ENCODE data around the gene ROCK2. TPM values are rescaled to one million over a fixed set of nuclear protein-coding genes. Genes with fewer than 3 reads are reported as not detected.

Gene ROCK2
- total RNA-seq, 2 donors from 2014 or later: 29.6 to 32.2 TPM

- no peaks in the 10 kb centered on the region for H3K36me3 ChIP-seq
- no peak for TF ChIP-seq POLR2AphosphoS5 (IDR thresholded peaks at IDR 0.05)
- TF ChIP-seq, protein P1, sequence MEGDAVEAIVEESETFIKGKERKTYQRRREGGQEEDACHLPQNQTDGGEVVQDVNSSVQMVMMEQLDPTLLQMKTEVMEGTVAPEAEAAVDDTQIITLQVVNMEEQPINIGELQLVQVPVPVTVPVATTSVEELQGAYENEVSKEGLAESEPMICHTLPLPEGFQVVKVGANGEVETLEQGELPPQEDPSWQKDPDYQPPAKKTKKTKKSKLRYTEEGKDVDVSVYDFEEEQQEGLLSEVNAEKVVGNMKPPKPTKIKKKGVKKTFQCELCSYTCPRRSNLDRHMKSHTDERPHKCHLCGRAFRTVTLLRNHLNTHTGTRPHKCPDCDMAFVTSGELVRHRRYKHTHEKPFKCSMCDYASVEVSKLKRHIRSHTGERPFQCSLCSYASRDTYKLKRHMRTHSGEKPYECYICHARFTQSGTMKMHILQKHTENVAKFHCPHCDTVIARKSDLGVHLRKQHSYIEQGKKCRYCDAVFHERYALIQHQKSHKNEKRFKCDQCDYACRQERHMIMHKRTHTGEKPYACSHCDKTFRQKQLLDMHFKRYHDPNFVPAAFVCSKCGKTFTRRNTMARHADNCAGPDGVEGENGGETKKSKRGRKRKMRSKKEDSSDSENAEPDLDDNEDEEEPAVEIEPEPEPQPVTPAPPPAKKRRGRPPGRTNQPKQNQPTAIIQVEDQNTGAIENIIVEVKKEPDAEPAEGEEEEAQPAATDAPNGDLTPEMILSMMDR (IDR thresholded peaks at IDR 0.05): no peak
- TF ChIP-seq POLR2A (IDR thresholded peaks at IDR 0.05): no peak
- H3K4me3 ChIP-seq: no peak overlapping the region
- H3K27me3 ChIP-seq (replicated peaks; ENCODE audit: insufficient read depth): no peaks in the 10 kb centered on the region
- no peak for DNase-seq (ENCODE audit: low spot score)
- 70% methylated on average over 3 of the region's 3 CpGs for WGBS
- H3K4me1 ChIP-seq (replicated peaks): no peaks in the 10 kb centered on the region
- H3K9me3 ChIP-seq: no peaks in the 10 kb centered on the region
- intact Hi-C loops (cut with DNase I): no loop called here
- no peak overlapping the region for H3K27ac ChIP-seq
These were observed 202.1 kb downstream of the ROCK2 start for GRCh38 chr2:11142330-11142729.

GRCh38 chr2:11141319-11141718, 203.1 kb downstream of the ROCK2 start:
- TF ChIP-seq POLR2AphosphoS5 (IDR thresholded peaks at IDR 0.05) (no peak), POLR2A (IDR thresholded peaks at IDR 0.05) (no peak)
- TF ChIP-seq, protein P1 (IDR thresholded peaks at IDR 0.05): no peak
- Histone ChIP-seq H3K27ac (no peak overlapping the region), H3K9me3 (no peaks in the 10 kb centered on the region), H3K4me3 (no peak overlapping the region), H3K4me1 (replicated peaks) (no peaks in the 10 kb centered on the region), H3K36me3 (no peaks in the 10 kb centered on the region), H3K27me3 (replicated peaks; ENCODE audit: insufficient read depth) (no peaks in the 10 kb centered on the region)
- intact Hi-C loops (cut with DNase I): no loop called here
- DNase-seq (ENCODE audit: low spot score): no peak
- 74% methylated on average over 4 of the region's 4 CpGs for WGBS

GRCh38 chr2:11140492-11140891, 203.9 kb downstream of the ROCK2 start:
- WGBS: 87% methylated on average over 4 of the region's 4 CpGs

GRCh38 chr2:11134349-11134748, 210.1 kb downstream of the ROCK2 start:
- intact Hi-C loops (cut with DNase I): loop anchor here (5.0 to 10.0 kb wide), 3 partner anchors 208 to 450 kb away; partner anchors contain the start of gene ROCK2
- peaks cover 7% of the 10 kb centered on the region for H3K4me1 ChIP-seq (replicated peaks)
- H3K27me3 ChIP-seq (replicated peaks; ENCODE audit: insufficient read depth): no peaks in the 10 kb centered on the region
- no peak overlapping the region for H3K4me3 ChIP-seq
- no peaks in the 10 kb centered on the region for H3K9me3 ChIP-seq
- WGBS: 75% methylated on average over 5 of the region's 5 CpGs
- no peak for DNase-seq (ENCODE audit: low spot score)
- H3K27ac ChIP-seq: no peak overlapping the region
- TF ChIP-seq, protein P1 (IDR thresholded peaks at IDR 0.05): no peak
- TF ChIP-seq POLR2AphosphoS5 (IDR thresholded peaks at IDR 0.05): no peak
- TF ChIP-seq POLR2A (IDR thresholded peaks at IDR 0.05): no peak
- H3K36me3 ChIP-seq: no peaks in the 10 kb centered on the region

More at GRCh38 chr2:11140492-11140891, 203.9 kb downstream of the ROCK2 start:
- DNase-seq (ENCODE audit: low spot score): no peak
- H3K36me3 ChIP-seq: no peaks in the 10 kb centered on the region
- H3K27me3 ChIP-seq (replicated peaks; ENCODE audit: insufficient read depth): no peaks in the 10 kb centered on the region
- TF ChIP-seq POLR2AphosphoS5 (IDR thresholded peaks at IDR 0.05): no peak
- TF ChIP-seq POLR2A (IDR thresholded peaks at IDR 0.05): no peak
- TF ChIP-seq, protein P1 (IDR thresholded peaks at IDR 0.05): no peak
- no peak overlapping the region for H3K27ac ChIP-seq
- H3K4me1 ChIP-seq (replicated peaks): no peaks in the 10 kb centered on the region
- H3K4me3 ChIP-seq: no peak overlapping the region
- intact Hi-C loops (cut with DNase I): no loop called here
- H3K9me3 ChIP-seq: no peaks in the 10 kb centered on the region

DNA sequence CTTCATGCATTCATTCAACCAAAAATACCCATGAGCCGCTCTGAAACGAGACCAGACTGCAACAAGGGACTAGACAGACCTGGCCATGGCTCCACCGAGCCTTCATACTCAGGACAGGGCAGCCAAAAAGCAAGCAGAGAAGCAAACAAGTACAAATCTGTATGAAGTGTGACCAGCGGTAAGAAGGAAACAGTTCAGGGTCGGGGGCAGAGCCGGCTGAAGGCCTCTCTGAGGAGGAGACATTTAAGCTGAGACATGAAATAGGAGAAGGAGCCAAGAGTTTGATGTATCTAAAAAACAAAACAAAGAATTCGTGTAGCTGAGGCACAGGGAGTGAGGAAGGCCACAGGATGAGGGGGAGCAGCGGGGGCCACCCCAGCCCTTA, 210.5 kb downstream of the ROCK2 start:
- intact Hi-C loops (cut with DNase I): loop anchor here (2.0 to 10.0 kb wide), 4 partner anchors 208 to 451 kb away; partner anchors contain the start of gene ROCK2
- TF ChIP-seq POLR2A (IDR thresholded peaks at IDR 0.05): no peak
- TF ChIP-seq POLR2AphosphoS5 (IDR thresholded peaks at IDR 0.05): no peak
- TF ChIP-seq, protein P1 (IDR thresholded peaks at IDR 0.05): no peak
- Histone ChIP-seq H3K4me1 (replicated peaks) (peaks cover 7% of the 10 kb centered on the region), H3K4me3 (no peak overlapping the region), H3K27me3 (replicated peaks; ENCODE audit: insufficient read depth) (no peaks in the 10 kb centered on the region), H3K27ac (no peak overlapping the region), H3K36me3 (no peaks in the 10 kb centered on the region), H3K9me3 (no peaks in the 10 kb centered on the region)
- WGBS: 55% methylated on average over 8 of the region's 8 CpGs
- no peak for DNase-seq (ENCODE audit: low spot score)
